Progenitor cell of endocrine pancreas (in vitro differentiated cells): ENCODE data around the gene FEN1. TPM values are rescaled to one million over a fixed set of nuclear protein-coding genes. Genes with fewer than 3 reads are reported as not detected.

ENCODE experiments used
- DNase-seq: peaks from one replicate; pipeline ENCODE4 v3.0.0; 2021; ENCODE audit warnings: low spot score; ENCODE audit not compliant: unreplicated experiment
- H3K27ac Mint-ChIP-seq: 2 replicates; pipeline ENCODE4 v1.8.0; 2021; ENCODE audit warnings: mild to moderate bottlenecking, moderate library complexity, mixed read lengths
- H3K27me3 Mint-ChIP-seq: 2 replicates; pipeline ENCODE4 v1.8.0; 2021; ENCODE audit warnings: mixed read lengths
- H3K36me3 Mint-ChIP-seq: 2 replicates; pipeline ENCODE4 v1.8.0; 2022; ENCODE audit warnings: mixed read lengths; ENCODE audit not compliant: insufficient read depth
- H3K4me1 Mint-ChIP-seq: 2 replicates; pipeline ENCODE4 v1.8.0; 2021; ENCODE audit warnings: low read depth, mixed read lengths
- H3K4me3 Mint-ChIP-seq: 2 replicates; pipeline ENCODE4 v1.8.0; 2021; ENCODE audit warnings: low read depth, mild to moderate bottlenecking, moderate library complexity, mixed read lengths
- H3K9me3 Mint-ChIP-seq: 2 replicates; pipeline ENCODE4 v1.8.0; 2021; ENCODE audit warnings: low read depth, mixed read lengths
- total RNA-seq: library from RNA; stranded (reverse); gene quantifications from 2 replicates; pipeline ENCODE4 v1.2.1, GENCODE V29; 2021
- TF ChIP-seq, protein P1 (sequence below): fragments of 200-600 bp; sonication (generic); IDR thresholded peaks from one replicate; pipeline ENCODE4 v1.5.0; 2021; ENCODE audit warnings: antibody characterized with exemption, mild to moderate bottlenecking; ENCODE audit not compliant: unreplicated experiment

FEN1 gene
- total RNA-seq, 1 donor from 2014 or later = 34.4 TPM

DNA sequence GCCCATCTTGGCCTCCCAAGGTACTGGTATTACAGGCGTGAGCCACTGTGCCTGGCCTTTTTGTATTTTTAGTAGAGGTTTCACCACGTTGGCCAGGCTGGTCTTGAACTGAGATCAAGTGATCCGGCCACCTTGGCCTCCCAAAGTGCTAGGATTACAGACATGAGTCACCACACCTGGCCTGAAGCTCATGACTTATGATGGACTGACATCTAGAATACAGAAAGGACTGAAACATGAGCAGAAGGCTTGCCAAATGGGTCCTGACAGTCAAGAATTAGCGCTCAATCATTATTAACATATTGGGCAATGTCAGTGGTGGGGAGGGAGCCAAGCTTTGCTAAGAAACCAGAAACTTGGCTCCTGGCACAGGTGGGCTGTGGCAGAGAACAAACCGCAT is 19.1 kb downstream of the FEN1 start:
- H3K36me3 Mint-ChIP-seq = peaks cover 32% of the 10 kb centered on the region
- no peak overlapping the region for H3K27ac Mint-ChIP-seq
- peaks cover 5% of the 10 kb centered on the region for H3K4me1 Mint-ChIP-seq
- H3K4me3 Mint-ChIP-seq = no peak overlapping the region
- no peak for DNase-seq
- no peaks in the 10 kb centered on the region for H3K27me3 Mint-ChIP-seq
- no peaks in the 10 kb centered on the region for H3K9me3 Mint-ChIP-seq
- TF ChIP-seq, protein P1, sequence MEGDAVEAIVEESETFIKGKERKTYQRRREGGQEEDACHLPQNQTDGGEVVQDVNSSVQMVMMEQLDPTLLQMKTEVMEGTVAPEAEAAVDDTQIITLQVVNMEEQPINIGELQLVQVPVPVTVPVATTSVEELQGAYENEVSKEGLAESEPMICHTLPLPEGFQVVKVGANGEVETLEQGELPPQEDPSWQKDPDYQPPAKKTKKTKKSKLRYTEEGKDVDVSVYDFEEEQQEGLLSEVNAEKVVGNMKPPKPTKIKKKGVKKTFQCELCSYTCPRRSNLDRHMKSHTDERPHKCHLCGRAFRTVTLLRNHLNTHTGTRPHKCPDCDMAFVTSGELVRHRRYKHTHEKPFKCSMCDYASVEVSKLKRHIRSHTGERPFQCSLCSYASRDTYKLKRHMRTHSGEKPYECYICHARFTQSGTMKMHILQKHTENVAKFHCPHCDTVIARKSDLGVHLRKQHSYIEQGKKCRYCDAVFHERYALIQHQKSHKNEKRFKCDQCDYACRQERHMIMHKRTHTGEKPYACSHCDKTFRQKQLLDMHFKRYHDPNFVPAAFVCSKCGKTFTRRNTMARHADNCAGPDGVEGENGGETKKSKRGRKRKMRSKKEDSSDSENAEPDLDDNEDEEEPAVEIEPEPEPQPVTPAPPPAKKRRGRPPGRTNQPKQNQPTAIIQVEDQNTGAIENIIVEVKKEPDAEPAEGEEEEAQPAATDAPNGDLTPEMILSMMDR = no peak

DNA sequence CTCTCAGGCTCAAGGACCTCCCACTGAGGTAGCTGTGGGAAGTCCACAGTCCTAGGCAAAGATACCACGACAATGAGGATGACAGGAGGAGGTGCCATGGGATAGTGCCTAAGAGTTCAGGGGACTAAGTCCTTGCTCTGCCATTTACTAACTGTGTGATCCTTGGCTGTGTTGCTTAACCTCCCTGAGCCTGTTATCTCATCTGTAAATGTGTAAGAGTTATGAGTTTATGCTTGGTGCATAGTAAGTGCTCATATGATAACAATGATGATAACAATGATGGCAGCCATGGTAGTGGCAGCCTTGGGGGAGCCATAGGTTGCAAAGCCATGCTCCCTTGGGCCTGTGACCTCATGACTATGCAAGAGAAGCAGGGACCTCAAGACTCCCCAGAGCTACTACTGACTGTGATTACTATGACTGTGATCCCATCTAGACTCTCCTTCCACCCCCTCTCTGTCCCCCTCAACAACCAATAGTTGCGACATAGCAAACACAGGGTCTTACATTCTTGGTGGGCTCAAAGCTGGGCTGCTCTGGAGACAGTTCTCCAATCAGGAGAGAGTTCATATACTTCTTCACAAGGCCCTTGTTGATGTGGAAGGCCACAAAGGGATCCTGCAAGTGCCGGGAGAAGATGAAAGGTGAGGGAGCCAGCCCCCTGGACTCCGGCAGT is 20.2 kb downstream of the FEN1 start:
- H3K4me3 Mint-ChIP-seq = no peak overlapping the region
- H3K36me3 Mint-ChIP-seq = peaks cover 28% of the 10 kb centered on the region
- peaks cover 12% of the 10 kb centered on the region for H3K4me1 Mint-ChIP-seq
- TF ChIP-seq, protein P1 = no peak
- DNase-seq = no peak
- H3K27me3 Mint-ChIP-seq = no peaks in the 10 kb centered on the region
- H3K9me3 Mint-ChIP-seq = no peaks in the 10 kb centered on the region
- no peak overlapping the region for H3K27ac Mint-ChIP-seq

GRCh38 chr11:61814247-61814957 is 21.7 kb downstream of the FEN1 start:
- Mint-ChIP-seq H3K4me3 (peak overlapping the region; percentile 97), H3K36me3 (peaks cover 21% of the 10 kb centered on the region), H3K9me3 (no peaks in the 10 kb centered on the region), H3K27me3 (no peaks in the 10 kb centered on the region), H3K27ac (peak overlapping the region; percentile 98), H3K4me1 (peaks cover 13% of the 10 kb centered on the region)
- TF ChIP-seq, protein P1 = no peak
- no peak for DNase-seq

- H3K9me3 Mint-ChIP-seq = no peaks in the 10 kb centered on the region
- H3K36me3 Mint-ChIP-seq = peaks cover 18% of the 10 kb centered on the region
- no peaks in the 10 kb centered on the region for H3K27me3 Mint-ChIP-seq
- peak overlapping the region; percentile 98 for H3K27ac Mint-ChIP-seq
- peaks cover 13% of the 10 kb centered on the region for H3K4me1 Mint-ChIP-seq
- TF ChIP-seq, protein P1 = no peak
- DNase-seq = peak; percentile 94
- H3K4me3 Mint-ChIP-seq = peak overlapping the region; percentile 97
Measured at GRCh38 chr11:61814958-61815789, 22.5 kb downstream of the FEN1 start.
